Pancreas (tissue), 10 donors: ENCODE measurements around the gene TMX4. TPM values are rescaled to one million over a fixed set of nuclear protein-coding genes. Genes with fewer than 3 reads are reported as not detected.
A peak's percentile ranks its signal among the peaks of the same experiment; 100 is the strongest.

Source experiments
- ATAC-seq, 4 donors: fragments of 200-7000 bp; cut with Tn5 transposase; one replicate each; pipeline versions ENCODE4 v1.8.0 to v1.9.1; 2020; ENCODE audit warnings: mild to moderate bottlenecking in 4 of 4, moderate library complexity in 4 of 4
- DNase-seq, 6 donors: peaks; one replicate each; pipeline ENCODE4 v3.0.0-alpha.2; 2020
- FAIRE-seq: peaks from 2 replicates; lab custom pipeline; 2012; peaks lifted over from hg19 to GRCh38; lab: Jason Lieb, UNC
- H3K27ac ChIP-seq, 4 donors: fragments of 200-600 bp; sonication (generic); 1 replicate in 3 of 4; 2 replicates in 1 of 4; pipeline versions ENCODE4 v1.5.0 to v1.8.0; 2020
- H3K27me3 ChIP-seq, 4 donors: fragments of 200-600 bp; one replicate each; pipeline ENCODE4 v1.8.0; 2021
- H3K36me3 ChIP-seq, 3 donors: fragments of 200-600 bp; sonication (generic) in 1 of 3; one replicate each; pipeline versions ENCODE4 v1.5.0 to v1.8.0; 2020 to 2021
- H3K4me1 ChIP-seq, 3 donors: fragments of 200-600 bp; one replicate each; pipeline ENCODE4 v1.8.0; 2021
- H3K4me3 ChIP-seq, 4 donors: fragments of 200-600 bp; sonication (generic) in 2 of 4; one replicate each; pipeline versions ENCODE4 v1.5.0 to v1.8.0; 2020 to 2021
- H3K9me3 ChIP-seq, 4 donors: fragments of 200-600 bp; one replicate each; pipeline ENCODE4 v1.8.0; 2021
- WGBS, 2 donors: extraction: QIAGEN DNeasy Blood & Tissue Kit; methylation state at CpG; one replicate each; pipeline ENCODE4 v1.1.7; 2013; 5-methylcytosine and 5-hydroxymethylcytosine counted together
- intact Hi-C, 3 donors: fragments of 100-400 bp; cut with DNase I; formaldehyde crosslinking; loops; one replicate each; pipeline versions ENCODE4 v1.11.1 to v1.14.2; 2022
- polyA plus RNA-seq, 2 donors: library from polyadenylated mRNA; stranded (reverse); fragments of 200-250 nt; gene quantifications; one replicate each; pipeline ENCODE4 v1.2.3, GENCODE V29; 2013
- total RNA-seq, 6 donors: library from RNA; stranded (reverse); fragmentation: NEBNext Ultra II Directional in 4 of 6; extraction: Animal tissue kit (Norgen Biotek cat#: 25700) in 4 of 6; gene quantifications; one replicate each; pipeline versions ENCODE4 v1.2.1 to v1.2.4, GENCODE V29; 2021 to 2023
- TF ChIP-seq, protein P1 (sequence below), 4 donors: fragments of 200-600 bp; sonication (generic) in 3 of 4; IDR thresholded peaks; one replicate each; pipeline versions ENCODE4 v1.5.0 to v1.8.0; 2021; ENCODE audit warnings: antibody characterized with exemption in 4 of 4
- donor health status: healthy with polysubstance abuse.
- donor health status: DM: no; HTN: no; CAD: no; lungs with moderate emphysema.
- donor health status: DM: no; HTN: no; CAD: no.
- donor health status: control.
- donor health status: control.
- donor health status: Bipolar disorder and iron deficiency.
- donor health status: DM: yes; HTN: yes; CAD: no.
- donor health status: DM: no; HTN: no; CAD: no.
- donor health status: DM: no; HTN: no; CAD: no.
- donor health status: DM: yes; HTN: yes; CAD: no.

The TMX4 gene
- total and polyA plus RNA-seq, 8 donors, result 5.6 to 31.6 (median 23.9) TPM

DNA sequence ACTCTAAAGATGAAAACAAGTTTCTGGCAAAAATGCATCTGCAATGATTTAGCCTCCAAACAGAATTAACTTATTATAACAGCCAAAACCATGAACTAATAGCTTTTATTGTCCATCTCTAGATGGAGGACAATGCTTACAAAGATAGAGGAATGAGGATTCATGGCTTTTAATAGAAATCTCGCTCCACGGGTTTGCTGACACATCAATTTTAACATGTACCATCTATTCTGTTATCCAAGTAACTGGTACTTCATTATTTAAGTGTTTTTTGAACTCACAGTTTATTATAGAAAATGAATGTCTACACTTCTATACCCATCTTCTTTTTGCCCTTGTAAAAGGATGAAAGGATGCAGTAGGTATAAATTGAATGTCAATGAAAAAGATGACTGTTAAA is 10.8 kb downstream of the TMX4 start:
- FAIRE-seq (no peak), ATAC-seq (no peak), DNase-seq (no peak)
- H3K36me3 ChIP-seq, result no peaks in the 10 kb centered on the region
- TF ChIP-seq, protein P1, sequence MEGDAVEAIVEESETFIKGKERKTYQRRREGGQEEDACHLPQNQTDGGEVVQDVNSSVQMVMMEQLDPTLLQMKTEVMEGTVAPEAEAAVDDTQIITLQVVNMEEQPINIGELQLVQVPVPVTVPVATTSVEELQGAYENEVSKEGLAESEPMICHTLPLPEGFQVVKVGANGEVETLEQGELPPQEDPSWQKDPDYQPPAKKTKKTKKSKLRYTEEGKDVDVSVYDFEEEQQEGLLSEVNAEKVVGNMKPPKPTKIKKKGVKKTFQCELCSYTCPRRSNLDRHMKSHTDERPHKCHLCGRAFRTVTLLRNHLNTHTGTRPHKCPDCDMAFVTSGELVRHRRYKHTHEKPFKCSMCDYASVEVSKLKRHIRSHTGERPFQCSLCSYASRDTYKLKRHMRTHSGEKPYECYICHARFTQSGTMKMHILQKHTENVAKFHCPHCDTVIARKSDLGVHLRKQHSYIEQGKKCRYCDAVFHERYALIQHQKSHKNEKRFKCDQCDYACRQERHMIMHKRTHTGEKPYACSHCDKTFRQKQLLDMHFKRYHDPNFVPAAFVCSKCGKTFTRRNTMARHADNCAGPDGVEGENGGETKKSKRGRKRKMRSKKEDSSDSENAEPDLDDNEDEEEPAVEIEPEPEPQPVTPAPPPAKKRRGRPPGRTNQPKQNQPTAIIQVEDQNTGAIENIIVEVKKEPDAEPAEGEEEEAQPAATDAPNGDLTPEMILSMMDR (IDR thresholded peaks at IDR 0.05), result no peak
- no peaks in the 10 kb centered on the region for H3K9me3 ChIP-seq
- no peaks in the 10 kb centered on the region for H3K4me1 ChIP-seq
- no peaks in the 10 kb centered on the region for H3K27me3 ChIP-seq
- H3K4me3 ChIP-seq, result no peak overlapping the region
- WGBS, 2 donors, result 90 to 94% methylated on average over 2 of the region's 2 CpGs
- intact Hi-C loops, result no loop called here
- no peak overlapping the region for H3K27ac ChIP-seq

DNA sequence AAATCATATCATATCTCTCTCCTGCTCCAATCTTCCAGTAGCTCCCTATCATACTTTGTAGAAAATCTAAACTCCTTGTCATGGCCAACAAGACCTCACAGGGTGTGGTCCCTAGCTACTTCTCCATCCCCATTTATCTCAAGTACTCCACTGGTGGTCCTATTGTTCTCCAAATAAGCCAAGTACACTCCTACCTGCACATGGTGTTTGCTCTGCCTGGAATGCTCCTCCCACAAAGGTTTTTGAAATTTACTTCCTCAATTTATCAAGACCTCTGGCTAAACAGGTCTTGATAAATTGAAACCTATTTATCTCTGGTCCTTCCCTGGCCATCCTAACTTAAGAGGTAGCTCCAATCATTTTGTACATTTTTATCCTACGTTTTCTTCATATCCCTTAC is 12.1 kb downstream of the TMX4 start:
- H3K4me3 ChIP-seq, result no peak overlapping the region
- intact Hi-C loops, result no loop called here
- no peaks in the 10 kb centered on the region for H3K36me3 ChIP-seq
- H3K9me3 ChIP-seq, result no peaks in the 10 kb centered on the region
- H3K4me1 ChIP-seq, result peaks cover 0 to 4% (median 0%) of the 10 kb centered on the region in 3 donors
- no peak for DNase-seq
- 92 to 97% methylated on average over 1 of the region's 1 CpG for WGBS, 2 donors
- no peaks in the 10 kb centered on the region for H3K27me3 ChIP-seq
- FAIRE-seq, result no peak
- ATAC-seq, result peak in 1 of 4 donors; percentile 21
- H3K27ac ChIP-seq, result no peak overlapping the region
- TF ChIP-seq, protein P1 (IDR thresholded peaks at IDR 0.05), result no peak

DNA sequence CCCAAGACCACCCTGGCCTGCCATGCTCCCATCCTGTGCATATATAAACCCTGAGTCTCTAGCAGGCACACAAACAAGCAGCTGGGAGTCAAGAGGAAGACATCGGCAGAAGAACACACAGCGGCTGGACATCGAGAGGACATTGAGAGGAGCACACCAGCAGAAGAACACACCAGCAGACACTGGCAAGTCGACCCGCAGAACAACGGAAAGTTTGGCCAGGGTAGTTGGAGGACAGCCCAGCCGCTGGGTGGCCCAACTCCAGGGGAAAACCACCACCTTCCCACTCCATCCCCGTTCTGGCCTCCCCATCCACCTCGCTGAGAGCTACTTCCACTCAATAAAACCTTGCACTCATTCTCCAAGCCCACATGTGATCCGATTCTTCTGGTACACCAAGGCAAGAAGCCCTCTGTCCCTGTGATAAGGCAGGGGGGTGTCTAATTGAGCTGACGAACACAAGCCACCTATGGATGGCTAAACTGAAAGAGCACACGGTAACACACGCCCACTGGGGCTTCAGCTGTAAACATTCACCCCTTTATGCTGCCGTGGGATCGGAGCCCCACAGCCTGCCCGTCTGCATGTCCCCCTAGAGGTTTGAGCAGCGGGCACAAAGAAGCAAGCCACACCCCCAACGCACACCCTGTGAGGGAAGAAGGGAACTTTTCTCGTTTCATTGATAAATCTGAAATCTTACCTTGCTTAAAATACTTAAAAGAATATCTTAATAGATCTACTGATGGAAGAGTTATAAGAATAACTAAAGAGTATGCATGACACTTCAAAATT is 13.8 kb downstream of the TMX4 start:
- DNase-seq (peak in 1 of 6 donors; percentile 25), ATAC-seq (no peak), FAIRE-seq (no peak)
- Histone ChIP-seq H3K36me3 (no peaks in the 10 kb centered on the region), H3K27ac (no peak overlapping the region), H3K27me3 (no peaks in the 10 kb centered on the region), H3K9me3 (no peaks in the 10 kb centered on the region), H3K4me3 (no peak overlapping the region), H3K4me1 (peaks cover 0 to 4% (median 0%) of the 10 kb centered on the region in 3 donors)
- 91 to 92% methylated on average over 19 of the region's 19 CpGs for WGBS, 2 donors
- TF ChIP-seq, protein P1 (IDR thresholded peaks at IDR 0.05), result no peak
- intact Hi-C loops, result no loop called here

DNA sequence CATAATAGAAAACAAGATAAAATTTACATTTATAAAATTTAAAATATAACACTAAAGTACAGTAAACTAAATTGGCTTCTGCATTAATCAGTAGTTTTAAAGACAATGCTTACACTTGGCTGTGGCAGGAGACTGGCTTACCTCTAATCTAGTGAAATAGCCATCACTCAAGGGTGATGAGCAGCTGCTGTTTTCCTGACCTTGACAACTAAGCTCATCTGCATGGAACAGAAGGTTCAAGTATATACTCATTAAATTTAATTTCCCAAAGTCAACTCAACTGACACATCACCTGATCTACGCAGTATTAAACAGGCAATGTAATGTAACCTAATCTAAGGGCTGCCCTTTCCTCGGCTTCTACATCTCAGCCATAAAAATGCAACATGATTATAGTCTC is 14.5 kb downstream of the TMX4 start:
- intact Hi-C loops, result no loop called here
- no peak overlapping the region for H3K27ac ChIP-seq
- H3K4me1 ChIP-seq, result peaks cover 0 to 4% (median 0%) of the 10 kb centered on the region in 3 donors
- WGBS, 2 donors, result 49 to 90% methylated on average over 2 of the region's 2 CpGs
- peaks cover 0 to 4% (median 0%) of the 10 kb centered on the region in 3 donors for H3K36me3 ChIP-seq
- H3K27me3 ChIP-seq, result no peaks in the 10 kb centered on the region
- no peak overlapping the region for H3K4me3 ChIP-seq
- TF ChIP-seq, protein P1 (IDR thresholded peaks at IDR 0.05), result no peak
- FAIRE-seq (no peak), ATAC-seq (no peak), DNase-seq (no peak)
- H3K9me3 ChIP-seq, result no peaks in the 10 kb centered on the region

DNA sequence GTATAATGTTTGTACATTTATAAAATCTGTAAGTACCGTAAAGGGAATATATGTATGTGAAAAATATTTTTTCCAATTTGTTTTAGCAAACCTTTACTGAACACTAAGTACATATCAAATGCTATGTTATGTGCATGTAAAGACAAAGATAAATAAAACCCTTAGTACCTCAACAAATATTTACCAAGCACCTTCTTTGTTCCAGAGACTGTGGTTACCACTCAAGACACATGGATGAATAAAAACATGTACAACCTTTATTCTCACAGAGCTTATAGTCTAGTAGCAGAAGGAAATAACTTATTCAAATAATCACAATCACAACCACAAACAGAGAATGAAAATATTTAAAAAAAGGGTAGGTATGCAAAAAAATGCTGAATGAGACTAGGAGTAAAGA is 17.5 kb downstream of the TMX4 start:
- FAIRE-seq, result no peak
- WGBS, 2 donors, result 94 to 96% methylated on average over 1 of the region's 1 CpG

More for the DNA sequence above, 17.5 kb downstream of the TMX4 start:
- DNase-seq, result no peak
- Histone ChIP-seq H3K4me1 (peaks cover 0 to 4% (median 0%) of the 10 kb centered on the region in 3 donors), H3K27me3 (no peaks in the 10 kb centered on the region), H3K36me3 (peaks cover 0 to 15% (median 7%) of the 10 kb centered on the region in 3 donors), H3K9me3 (no peaks in the 10 kb centered on the region), H3K4me3 (no peak overlapping the region), H3K27ac (no peak overlapping the region)
- no peak for ATAC-seq
- intact Hi-C loops, result no loop called here
- TF ChIP-seq, protein P1 (IDR thresholded peaks at IDR 0.05), result no peak
